OCI-LY7 (cell line): ENCODE data around the gene IMMP2L. TPM values are rescaled to one million over a fixed set of nuclear protein-coding genes. Genes with fewer than 3 reads are reported as not detected.

ENCODE experiments used
- BruUV-seq: library from RNA; stranded (reverse); fragments of 400-500 nt; replicated peaks from 2 replicates; lab custom pipeline; 2021; lab: Mats Ljungman, UMichigan
- CTCF ChIA-PET: fragments of 300-600 bp; sonication (Branson Sonifier 250); formaldehyde crosslinking; loops from one replicate; lab custom pipeline; 2022; ENCODE audit warnings: antibody characterized with exemption; ENCODE audit not compliant: unreplicated experiment; lab: Charles Lee
- POLR2A ChIA-PET: fragments of 300-600 bp; sonication (Branson Sonifier 250); formaldehyde crosslinking; loops from one replicate; lab custom pipeline; 2022; ENCODE audit warnings: antibody characterized with exemption; lab: Charles Lee
- DNase-seq: peaks from one replicate; pipeline ENCODE4 v3.0.0-alpha.2; 2015; ENCODE audit warnings: low spot score
- H2AFZ ChIP-seq: fragments of 200-600 bp; sonication (generic), shearing (Covaris generic); 2 replicates; pipeline ENCODE4 v1.6.1; 2014; ENCODE audit warnings: mild to moderate bottlenecking, antibody characterized with exemption, low read length, moderate library complexity
- H3K27ac ChIP-seq: fragments of 200-600 bp; sonication (generic); 2 replicates; pipeline ENCODE4 v1.5.1; 2014; ENCODE audit warnings: mixed run types, low read depth, mild to moderate bottlenecking, moderate library complexity, low read length, inconsistent platforms; ENCODE audit not compliant: poor library complexity, severe bottlenecking
- H3K36me3 ChIP-seq: fragments of 200-600 bp; sonication (generic); 2 replicates; pipeline ENCODE4 v1.6.1; 2014; ENCODE audit warnings: mild to moderate bottlenecking, antibody characterized with exemption, low read length, moderate library complexity, mixed read lengths; ENCODE audit not compliant: insufficient read depth
- H3K4me1 ChIP-seq: fragments of 200-600 bp; sonication (generic); 2 replicates; pipeline ENCODE4 v1.5.1; 2014; ENCODE audit warnings: mild to moderate bottlenecking, low read length; ENCODE audit not compliant: insufficient read depth, poor library complexity, severe bottlenecking
- H3K4me2 ChIP-seq: fragments of 200-600 bp; sonication (generic); 2 replicates; pipeline ENCODE4 v1.6.1; 2014; ENCODE audit warnings: mild to moderate bottlenecking, low read length
- H3K4me3 ChIP-seq: fragments of 200-600 bp; sonication (generic); 2 replicates; pipeline ENCODE4 v1.5.1; 2014; ENCODE audit warnings: mild to moderate bottlenecking, low read depth, low read length; ENCODE audit not compliant: poor library complexity, severe bottlenecking
- H3K79me2 ChIP-seq: fragments of 200-600 bp; sonication (generic); 2 replicates; pipeline ENCODE4 v1.6.1; 2016; ENCODE audit warnings: low read depth, mild to moderate bottlenecking, low read length, moderate library complexity, mixed read lengths; ENCODE audit not compliant: insufficient read depth
- H3K9me2 ChIP-seq: fragments of 200-600 bp; sonication (generic); 2 replicates; pipeline ENCODE4 v1.6.1; 2016; ENCODE audit warnings: mild to moderate bottlenecking, low read length, mixed read lengths; ENCODE audit not compliant: insufficient read depth
- H3K9me3 ChIP-seq: fragments of 200-600 bp; sonication (generic); 2 replicates; pipeline ENCODE4 v1.6.1; 2014; ENCODE audit warnings: mild to moderate bottlenecking, mixed run types, low read length, mixed read lengths
- H4K20me1 ChIP-seq: fragments of 200-600 bp; sonication (generic); 2 replicates; pipeline ENCODE4 v1.6.1; 2014; ENCODE audit warnings: mild to moderate bottlenecking, antibody characterized with exemption, low read length, moderate library complexity, mixed read lengths; ENCODE audit not compliant: insufficient read depth
- CTCF ChIP-seq: fragments of 200-600 bp; sonication (generic); conservative IDR thresholded peaks from 2 replicates; pipeline ENCODE4 v1.5.1; 2014; ENCODE audit warnings: mild to moderate bottlenecking, antibody characterized with exemption, low read length, moderate library complexity, mixed read lengths
- EZH2phosphoT487 ChIP-seq: fragments of 200-600 bp; sonication (generic); IDR thresholded peaks from 2 replicates; pipeline ENCODE4 v1.6.1; 2018; ENCODE audit warnings: low read depth, borderline replicate concordance, mild to moderate bottlenecking, mixed run types, antibody characterized with exemption, low read length, moderate library complexity, mixed read lengths
- intact Hi-C: fragments of 100-400 bp; cut with micrococcal nuclease; formaldehyde crosslinking; loops from one replicate; pipeline ENCODE4 v1.10.0; 2022; ENCODE audit not compliant: unreplicated experiment
- total RNA-seq, 2 experiments: library from RNA; depleted of rRNA in 1 of 2; stranded (reverse); fragments of >200 nt in 1 of 2; shearing (Covaris generic) in 1 of 2; gene quantifications; 2 replicates each; pipeline ENCODE4 v1.2.3, GENCODE V29; 2014 to 2022

Gene IMMP2L
- total RNA-seq, 2 experiments from 2014 or later, result 8.0 to 25.4 TPM

- H3K9me3 ChIP-seq, result no peaks in the 10 kb centered on the region
- no peaks in the 10 kb centered on the region for H4K20me1 ChIP-seq
- no peaks in the 10 kb centered on the region for H3K4me1 ChIP-seq
- no peaks in the 10 kb centered on the region for H3K36me3 ChIP-seq
- POLR2A ChIA-PET, result interaction anchor here (0.8 kb wide), 1 partner anchor 9 kb away, joined by 3 read pairs; no protein-coding TSS in a partner anchor
- H3K4me3 ChIP-seq, result no peak overlapping the region
- intact Hi-C loops, result no loop called here
- CTCF ChIA-PET, result no interaction called here
- TF ChIP-seq CTCF (no peak), EZH2phosphoT487 (no peak)
- no peaks in the 10 kb centered on the region for H3K79me2 ChIP-seq
- no peak overlapping the region for H2AFZ ChIP-seq
- BruUV-seq, result no TSS peak
- no peak overlapping the region for H3K27ac ChIP-seq
- H3K4me2 ChIP-seq, result no peak overlapping the region
- no peak for DNase-seq
- H3K9me2 ChIP-seq, result no peaks in the 10 kb centered on the region
These were observed 719.5 kb downstream of the IMMP2L start for GRCh38 chr7:110842796-110843195.

- Histone ChIP-seq H2AFZ (no peak overlapping the region), H3K27ac (no peak overlapping the region), H3K9me3 (no peaks in the 10 kb centered on the region), H3K9me2 (no peaks in the 10 kb centered on the region), H3K4me1 (no peaks in the 10 kb centered on the region), H4K20me1 (no peaks in the 10 kb centered on the region), H3K79me2 (no peaks in the 10 kb centered on the region), H3K36me3 (no peaks in the 10 kb centered on the region), H3K4me2 (no peak overlapping the region), H3K4me3 (no peak overlapping the region)
- no peak for TF ChIP-seq EZH2phosphoT487
- no peak for TF ChIP-seq CTCF
- CTCF ChIA-PET, result no interaction called here
- intact Hi-C loops, result no loop called here
- BruUV-seq, result no TSS peak
- DNase-seq, result no peak
- POLR2A ChIA-PET, result interaction anchor here (0.7 kb wide), 1 partner anchor 17 kb away, joined by 3 read pairs; no protein-coding TSS in a partner anchor
These were observed 720.3 kb downstream of the IMMP2L start for GRCh38 chr7:110841840-110842545.

GRCh38 chr7:110839866-110840265, 722.4 kb downstream of the IMMP2L start:
- intact Hi-C loops, result no loop called here
- Histone ChIP-seq H3K4me1 (no peaks in the 10 kb centered on the region), H3K9me3 (no peaks in the 10 kb centered on the region), H3K27ac (no peak overlapping the region), H3K36me3 (no peaks in the 10 kb centered on the region), H3K79me2 (no peaks in the 10 kb centered on the region), H3K4me2 (no peak overlapping the region), H4K20me1 (no peaks in the 10 kb centered on the region), H3K4me3 (no peak overlapping the region), H2AFZ (no peak overlapping the region), H3K9me2 (no peaks in the 10 kb centered on the region)
- no peak for DNase-seq
- ChIA-PET CTCF (no interaction called here), POLR2A (no interaction called here)
- BruUV-seq, result no TSS peak
- TF ChIP-seq EZH2phosphoT487 (no peak), CTCF (no peak)
